Colonic mucosa (tissue), 4 donors: ENCODE results near the gene SLC5A10. TPM values are rescaled to one million over a fixed set of nuclear protein-coding genes. Genes with fewer than 3 reads are reported as not detected.
A peak's percentile ranks its signal among the peaks of the same experiment; 100 is the strongest.

Experiments
- DNase-seq: peaks from one replicate; pipeline ENCODE4 v3.0.0-alpha.2; 2020
- H3K27ac ChIP-seq: fragments of 200-600 bp; one replicate; pipeline ENCODE4 v1.8.0; 2021
- H3K27me3 ChIP-seq: fragments of 200-600 bp; one replicate; pipeline ENCODE4 v1.8.0; 2021
- H3K36me3 ChIP-seq: fragments of 200-600 bp; one replicate; pipeline ENCODE4 v1.8.0; 2021
- H3K4me1 ChIP-seq: fragments of 200-600 bp; one replicate; pipeline ENCODE4 v1.8.0; 2021; ENCODE audit warnings: mild to moderate bottlenecking
- H3K4me3 ChIP-seq: fragments of 200-600 bp; one replicate; pipeline ENCODE4 v1.8.0; 2021
- H3K9ac ChIP-seq, 2 donors: one replicate each; pipeline ENCODE4 v1.7.0; 2013; ENCODE audit warnings: control low read depth in 2 of 2, low read depth in 2 of 2, low read length in 2 of 2
- H3K9me3 ChIP-seq: fragments of 200-600 bp; one replicate; pipeline ENCODE4 v1.8.0; 2021
- intact Hi-C: fragments of 100-400 bp; cut with DNase I; formaldehyde crosslinking; loops from one replicate; pipeline ENCODE4 v1.14.1; 2022
- total RNA-seq, 2 donors: library from RNA; stranded (reverse); fragmentation: NEBNext Ultra II Directional in 1 of 2; extraction: Animal tissue kit (Norgen Biotek cat#: 25700) in 1 of 2; gene quantifications; one replicate each; pipeline ENCODE4 v1.2.1, GENCODE V29; 2021
- TF ChIP-seq, protein P1 (sequence below): fragments of 200-600 bp; IDR thresholded peaks from one replicate; pipeline ENCODE4 v1.8.0; 2022; ENCODE audit warnings: antibody characterized with exemption, mild to moderate bottlenecking
- donor health status: healthy.
- donor health status: DM: no; HTN: no; CAD: no.
- donor health status: DM: no; HTN: no; CAD: no.

SLC5A10 gene
- total RNA-seq, 2 donors from 2014 or later: 0.16 TPM; not detected in 1

DNA sequence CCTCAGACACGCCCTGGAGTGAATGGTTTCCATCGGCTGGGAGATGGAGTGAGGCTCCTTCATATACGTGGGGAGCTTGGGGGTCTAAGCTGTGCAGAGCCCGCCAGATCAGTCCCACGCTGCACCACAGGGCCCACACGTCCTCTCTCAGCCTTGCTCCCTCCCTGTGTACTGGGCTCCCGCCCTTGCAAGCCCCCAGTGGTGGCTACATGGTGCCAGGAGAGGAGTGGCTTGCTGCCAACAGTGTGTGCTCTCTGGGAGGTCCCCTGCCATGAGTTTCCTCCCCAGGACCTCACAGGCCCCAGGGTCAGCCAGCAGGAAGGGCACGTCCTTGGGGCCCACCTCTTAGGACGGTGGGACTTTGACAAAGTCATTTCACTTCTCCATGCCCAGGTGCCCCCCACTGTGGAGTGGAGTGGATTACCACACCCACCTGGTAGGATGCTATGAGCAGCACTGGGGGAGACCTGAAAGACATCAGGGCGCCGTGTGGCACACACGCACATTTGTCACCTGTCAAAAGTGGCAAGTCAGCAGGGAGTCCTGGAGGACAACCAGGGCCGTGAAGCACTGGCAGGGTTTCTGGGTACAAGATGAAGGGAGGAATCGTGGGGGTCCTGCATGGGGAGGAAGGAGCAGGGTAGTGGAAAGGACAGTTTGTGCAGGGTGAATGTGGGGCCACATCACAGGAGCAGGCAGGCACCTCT is 13.7 kb downstream of the SLC5A10 start:
- Histone ChIP-seq H3K9me3 (no peaks in the 10 kb centered on the region), H3K4me1 (peaks cover 15% of the 10 kb centered on the region), H3K4me3 (no peak overlapping the region), H3K27ac (no peak overlapping the region), H3K36me3 (no peaks in the 10 kb centered on the region), H3K9ac (no peak overlapping the region), H3K27me3 (no peaks in the 10 kb centered on the region)
- intact Hi-C loops: loop anchor here (10.0 kb wide), 1 partner anchor 59 kb away; no protein-coding TSS in a partner anchor
- TF ChIP-seq, protein P1, sequence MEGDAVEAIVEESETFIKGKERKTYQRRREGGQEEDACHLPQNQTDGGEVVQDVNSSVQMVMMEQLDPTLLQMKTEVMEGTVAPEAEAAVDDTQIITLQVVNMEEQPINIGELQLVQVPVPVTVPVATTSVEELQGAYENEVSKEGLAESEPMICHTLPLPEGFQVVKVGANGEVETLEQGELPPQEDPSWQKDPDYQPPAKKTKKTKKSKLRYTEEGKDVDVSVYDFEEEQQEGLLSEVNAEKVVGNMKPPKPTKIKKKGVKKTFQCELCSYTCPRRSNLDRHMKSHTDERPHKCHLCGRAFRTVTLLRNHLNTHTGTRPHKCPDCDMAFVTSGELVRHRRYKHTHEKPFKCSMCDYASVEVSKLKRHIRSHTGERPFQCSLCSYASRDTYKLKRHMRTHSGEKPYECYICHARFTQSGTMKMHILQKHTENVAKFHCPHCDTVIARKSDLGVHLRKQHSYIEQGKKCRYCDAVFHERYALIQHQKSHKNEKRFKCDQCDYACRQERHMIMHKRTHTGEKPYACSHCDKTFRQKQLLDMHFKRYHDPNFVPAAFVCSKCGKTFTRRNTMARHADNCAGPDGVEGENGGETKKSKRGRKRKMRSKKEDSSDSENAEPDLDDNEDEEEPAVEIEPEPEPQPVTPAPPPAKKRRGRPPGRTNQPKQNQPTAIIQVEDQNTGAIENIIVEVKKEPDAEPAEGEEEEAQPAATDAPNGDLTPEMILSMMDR: no peak
- no peak for DNase-seq

DNA sequence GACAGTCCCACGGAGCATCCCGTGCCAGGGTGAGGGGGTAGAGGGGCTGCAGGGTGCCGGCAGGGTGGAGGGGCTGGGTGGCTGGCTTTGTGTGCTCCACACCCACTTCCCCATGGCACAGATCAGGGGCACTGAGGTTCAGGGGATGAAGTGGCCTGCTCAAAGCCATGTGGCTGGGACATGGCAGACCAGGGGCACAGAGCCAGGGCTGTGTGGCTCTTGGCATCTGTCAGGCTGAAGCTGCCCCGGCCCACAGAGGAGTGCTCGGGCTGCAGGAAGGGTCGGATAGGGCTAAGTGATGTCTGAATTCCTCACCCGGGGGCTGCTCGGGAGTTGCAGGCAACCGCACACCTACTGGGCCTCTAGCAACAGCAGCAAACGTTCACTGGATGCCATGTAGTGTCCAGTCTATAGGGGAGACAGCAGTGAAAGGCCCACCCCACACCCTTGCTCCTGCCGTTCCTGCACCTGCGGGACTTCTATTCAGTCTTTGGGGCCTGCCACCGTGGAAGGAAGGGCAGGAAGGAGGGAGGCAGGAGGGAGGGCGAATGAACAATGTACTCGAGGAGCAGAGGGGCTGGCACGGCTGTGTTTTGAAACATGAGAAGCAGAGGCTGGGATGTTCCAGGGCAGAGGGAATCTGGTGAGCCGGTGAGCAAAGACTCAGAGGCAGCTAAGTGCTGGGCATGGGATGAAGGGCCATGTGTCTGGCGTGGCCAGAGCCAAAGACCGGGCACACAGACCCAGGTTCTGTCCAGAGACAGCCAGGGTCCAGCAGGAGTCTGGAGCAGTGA is 15.1 kb downstream of the SLC5A10 start:
- Histone ChIP-seq H3K36me3 (no peaks in the 10 kb centered on the region), H3K27me3 (no peaks in the 10 kb centered on the region), H3K9me3 (no peaks in the 10 kb centered on the region), H3K4me1 (peaks cover 15% of the 10 kb centered on the region), H3K4me3 (no peak overlapping the region), H3K9ac (peak overlapping the region in 1 of 2 donors; percentile 86), H3K27ac (no peak overlapping the region)
- DNase-seq: peak; percentile 18
- TF ChIP-seq, protein P1: no peak
- intact Hi-C loops: loop anchor here (10.0 kb wide), 1 partner anchor 58 kb away; no protein-coding TSS in a partner anchor

DNA sequence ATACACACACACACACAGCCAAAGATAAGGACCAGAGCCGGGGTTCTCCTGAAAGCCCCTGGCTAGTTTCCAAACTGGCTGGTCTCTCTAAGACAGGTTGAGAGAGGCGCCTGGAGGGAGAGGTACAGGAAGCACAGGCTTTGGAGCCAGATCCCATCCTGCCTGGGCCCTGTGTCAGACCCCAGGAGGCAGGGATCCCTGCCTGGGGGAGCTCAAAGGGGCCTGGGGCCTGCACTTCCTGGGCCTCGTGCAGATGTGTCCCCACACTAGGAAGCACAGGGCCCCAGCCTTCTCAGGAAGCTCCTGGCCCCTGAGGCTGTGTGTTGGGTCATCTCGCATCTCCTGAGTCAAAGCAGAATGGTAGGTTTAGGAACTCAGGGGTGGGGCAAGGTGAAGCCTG is 16.0 kb downstream of the SLC5A10 start:
- peaks cover 15% of the 10 kb centered on the region for H3K4me1 ChIP-seq
- no peaks in the 10 kb centered on the region for H3K9me3 ChIP-seq
- no peaks in the 10 kb centered on the region for H3K27me3 ChIP-seq
- TF ChIP-seq, protein P1: no peak
- H3K27ac ChIP-seq: no peak overlapping the region
- no peaks in the 10 kb centered on the region for H3K36me3 ChIP-seq
- peak; percentile 62 for DNase-seq
- intact Hi-C loops: loop anchor here (10.0 kb wide), 1 partner anchor 57 kb away; no protein-coding TSS in a partner anchor
- H3K4me3 ChIP-seq: no peak overlapping the region
- H3K9ac ChIP-seq: peak overlapping the region in 1 of 2 donors; percentile 86

DNA sequence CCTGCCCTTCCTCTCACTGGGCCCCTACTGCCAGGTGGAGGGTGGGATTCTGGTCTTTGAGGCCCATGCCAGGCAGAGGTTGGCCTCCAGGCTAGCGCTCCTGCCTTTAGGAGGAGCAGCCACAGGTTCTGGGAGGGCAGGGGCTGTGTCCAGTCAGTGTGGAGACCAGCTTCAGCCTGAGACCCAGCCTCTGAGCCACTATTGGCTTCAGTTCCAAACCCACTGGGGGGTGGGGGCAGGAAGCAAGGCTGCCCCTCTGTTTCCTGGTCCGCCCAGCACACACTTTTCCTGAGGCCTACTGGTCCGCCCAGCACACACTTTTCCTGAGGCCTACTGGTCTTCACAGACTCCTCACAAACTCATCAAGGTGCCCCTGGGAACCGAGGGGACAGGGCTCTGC is 16.4 kb downstream of the SLC5A10 start:
- Histone ChIP-seq H3K4me1 (peaks cover 15% of the 10 kb centered on the region), H3K9ac (peak overlapping the region in 1 of 2 donors; percentile 86), H3K9me3 (no peaks in the 10 kb centered on the region), H3K4me3 (no peak overlapping the region), H3K27ac (no peak overlapping the region), H3K36me3 (no peaks in the 10 kb centered on the region), H3K27me3 (no peaks in the 10 kb centered on the region)
- intact Hi-C loops: loop anchor here (10.0 kb wide), 1 partner anchor 56 kb away; no protein-coding TSS in a partner anchor
- TF ChIP-seq, protein P1: no peak
- peak; percentile 24 for DNase-seq

DNA sequence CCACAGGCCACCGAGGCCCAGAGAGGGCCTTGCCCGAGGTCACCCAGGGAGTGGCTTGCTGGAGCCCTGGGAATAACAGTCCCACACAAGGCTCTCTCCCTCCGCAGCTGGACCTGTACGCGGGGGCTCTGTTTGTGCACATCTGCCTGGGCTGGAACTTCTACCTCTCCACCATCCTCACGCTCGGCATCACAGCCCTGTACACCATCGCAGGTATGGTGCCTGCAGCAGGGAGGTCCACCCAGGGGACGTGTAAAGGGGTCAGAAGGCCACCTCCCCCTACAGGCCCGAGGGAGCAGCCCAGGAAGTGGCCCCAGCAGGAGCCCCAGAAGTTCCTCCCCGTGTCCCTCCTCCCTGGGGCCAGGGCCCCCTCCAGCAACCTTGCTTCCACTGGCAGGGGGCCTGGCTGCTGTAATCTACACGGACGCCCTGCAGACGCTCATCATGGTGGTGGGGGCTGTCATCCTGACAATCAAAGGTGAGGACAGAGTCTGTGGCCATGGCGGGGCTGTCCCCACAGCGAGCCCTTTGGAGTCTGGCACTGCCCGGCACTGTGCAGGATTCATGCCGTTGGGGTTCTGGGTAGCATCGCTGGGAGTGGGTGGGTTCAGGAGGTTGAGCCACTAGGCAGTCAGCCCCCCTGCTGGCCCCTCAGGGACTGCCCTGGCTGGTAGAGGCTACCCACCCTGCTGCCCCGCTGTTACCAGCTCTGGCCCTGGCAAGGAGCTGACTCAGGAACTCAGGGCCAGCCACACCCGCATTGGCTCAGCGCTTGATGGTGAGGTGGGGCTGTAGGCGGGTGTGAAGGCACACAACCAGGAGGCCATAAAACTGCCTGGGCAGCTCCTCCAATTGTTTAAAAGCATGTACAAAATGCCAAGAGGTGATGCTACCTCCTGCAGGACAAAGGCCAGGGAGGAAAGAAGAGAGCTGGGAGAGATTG is 17.3 kb downstream of the SLC5A10 start:
- H3K27ac ChIP-seq: peak overlapping the region; percentile 72
- H3K9me3 ChIP-seq: no peaks in the 10 kb centered on the region
- H3K4me1 ChIP-seq: peaks cover 15% of the 10 kb centered on the region
- H3K36me3 ChIP-seq: no peaks in the 10 kb centered on the region
- TF ChIP-seq, protein P1: no peak
- no peaks in the 10 kb centered on the region for H3K27me3 ChIP-seq
- DNase-seq: peak; percentile 93
- no peak overlapping the region for H3K4me3 ChIP-seq
- intact Hi-C loops: loop anchor here (10.0 kb wide), 1 partner anchor 56 kb away; no protein-coding TSS in a partner anchor
- H3K9ac ChIP-seq: peak overlapping the region; percentile 73 to 86
